VCaP (cell line): ENCODE data around the gene UQCC2.
A peak's percentile ranks its signal among the peaks of the same experiment; 100 is the strongest.

Experiments
- H3K27ac ChIP-seq: fragments of 450-650 bp; 2 replicates; pipeline ENCODE4 v1.5.1; 2017
- TF ChIP-seq, protein P1 (sequence below): fragments of 450-650 bp; conservative IDR thresholded peaks from 2 replicates; pipeline ENCODE4 v1.5.1; 2017; ENCODE audit warnings: mild to moderate bottlenecking, moderate library complexity

The UQCC2 gene

DNA sequence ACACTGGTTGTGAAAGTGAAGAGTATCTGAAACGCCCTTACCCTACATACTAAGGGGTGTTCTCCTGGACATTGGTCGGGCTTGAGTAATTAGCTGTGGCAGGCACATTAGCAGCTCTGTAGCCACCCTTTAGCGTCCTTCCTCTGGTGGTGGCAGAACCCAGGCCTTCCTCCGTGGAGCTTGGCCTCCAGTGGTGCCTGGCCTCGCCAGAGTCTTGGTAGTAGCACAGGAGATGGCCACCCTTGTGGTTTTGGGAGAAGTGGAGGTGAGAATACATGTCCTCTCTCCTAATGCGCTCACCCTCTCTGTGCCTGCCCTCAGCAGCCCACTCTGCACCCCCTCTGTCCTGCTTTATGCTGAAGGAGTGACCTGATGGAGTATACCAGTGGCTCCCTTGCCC lies 17.6 kb upstream of the UQCC2 start:
- peak overlapping the region; percentile 98 for H3K27ac ChIP-seq
- TF ChIP-seq, protein P1, sequence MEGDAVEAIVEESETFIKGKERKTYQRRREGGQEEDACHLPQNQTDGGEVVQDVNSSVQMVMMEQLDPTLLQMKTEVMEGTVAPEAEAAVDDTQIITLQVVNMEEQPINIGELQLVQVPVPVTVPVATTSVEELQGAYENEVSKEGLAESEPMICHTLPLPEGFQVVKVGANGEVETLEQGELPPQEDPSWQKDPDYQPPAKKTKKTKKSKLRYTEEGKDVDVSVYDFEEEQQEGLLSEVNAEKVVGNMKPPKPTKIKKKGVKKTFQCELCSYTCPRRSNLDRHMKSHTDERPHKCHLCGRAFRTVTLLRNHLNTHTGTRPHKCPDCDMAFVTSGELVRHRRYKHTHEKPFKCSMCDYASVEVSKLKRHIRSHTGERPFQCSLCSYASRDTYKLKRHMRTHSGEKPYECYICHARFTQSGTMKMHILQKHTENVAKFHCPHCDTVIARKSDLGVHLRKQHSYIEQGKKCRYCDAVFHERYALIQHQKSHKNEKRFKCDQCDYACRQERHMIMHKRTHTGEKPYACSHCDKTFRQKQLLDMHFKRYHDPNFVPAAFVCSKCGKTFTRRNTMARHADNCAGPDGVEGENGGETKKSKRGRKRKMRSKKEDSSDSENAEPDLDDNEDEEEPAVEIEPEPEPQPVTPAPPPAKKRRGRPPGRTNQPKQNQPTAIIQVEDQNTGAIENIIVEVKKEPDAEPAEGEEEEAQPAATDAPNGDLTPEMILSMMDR = no peak

DNA sequence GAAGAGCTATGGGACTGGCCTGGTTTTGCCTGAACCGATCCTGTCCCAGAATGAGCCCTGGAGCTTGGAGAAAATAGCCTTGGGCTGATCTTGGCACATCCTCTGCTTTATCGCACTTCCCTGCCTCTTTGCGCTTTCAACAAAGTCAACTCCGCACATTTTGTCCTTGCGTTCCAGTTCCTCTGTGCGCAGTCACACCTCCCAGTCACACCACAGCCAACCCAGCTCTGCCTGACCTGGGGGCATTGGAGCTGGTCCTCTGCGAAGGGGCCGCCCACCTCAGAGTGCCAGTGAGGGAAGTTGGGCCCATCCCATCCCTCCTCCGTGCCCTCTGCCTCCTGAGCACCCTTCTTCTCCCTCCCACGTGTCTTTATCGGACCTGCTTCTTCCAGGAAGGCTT lies 16.9 kb upstream of the UQCC2 start:
- TF ChIP-seq, protein P1 = no peak
- H3K27ac ChIP-seq = peak overlapping the region; percentile 98; the same call in 1 of the 2 replicates

DNA sequence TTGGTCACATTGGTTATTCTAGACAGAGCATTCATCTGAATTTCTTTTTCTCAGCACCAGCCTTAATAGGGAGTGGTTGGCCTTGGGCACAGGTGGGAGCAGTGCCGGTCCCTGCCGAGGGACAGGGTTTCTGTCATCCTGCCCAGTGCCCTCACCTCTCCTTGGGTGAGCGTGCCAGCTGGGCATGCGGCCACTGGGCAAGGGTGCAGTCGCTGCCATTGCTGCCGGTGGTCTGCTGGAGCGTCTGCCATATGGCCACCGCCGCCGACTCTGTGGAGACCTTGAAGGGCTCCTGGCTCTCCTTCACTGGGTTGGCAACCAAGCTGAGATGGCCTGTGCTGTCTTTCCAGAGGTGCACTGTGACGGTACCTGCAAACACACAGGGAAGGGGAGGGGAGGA lies 16.4 kb upstream of the UQCC2 start:
- TF ChIP-seq, protein P1 = no peak
- peak overlapping the region; percentile 98; the same call in 1 of the 2 replicates for H3K27ac ChIP-seq

DNA sequence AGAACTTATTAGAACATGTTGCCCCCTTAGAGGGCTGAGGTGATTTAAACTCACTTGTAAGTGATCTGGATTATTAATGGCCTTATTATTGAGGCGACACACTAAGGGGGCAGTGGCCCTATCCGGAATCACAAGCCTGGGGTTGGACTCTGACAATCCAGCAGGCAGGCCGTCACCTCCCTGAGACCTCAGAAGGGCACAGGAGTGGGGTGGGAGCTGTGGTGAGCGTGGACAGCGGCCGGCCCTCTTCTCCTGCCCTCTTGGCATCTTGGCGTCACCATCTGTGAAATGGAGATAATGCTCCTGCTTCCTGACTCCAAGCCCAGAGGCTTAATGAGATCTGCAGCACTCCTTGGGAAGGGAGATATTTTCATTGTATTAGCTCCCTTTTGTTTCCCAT lies 15.6 kb upstream of the UQCC2 start:
- TF ChIP-seq, protein P1 = no peak
- H3K27ac ChIP-seq = peak overlapping the region; percentile 98; the same call in 1 of the 2 replicates

DNA sequence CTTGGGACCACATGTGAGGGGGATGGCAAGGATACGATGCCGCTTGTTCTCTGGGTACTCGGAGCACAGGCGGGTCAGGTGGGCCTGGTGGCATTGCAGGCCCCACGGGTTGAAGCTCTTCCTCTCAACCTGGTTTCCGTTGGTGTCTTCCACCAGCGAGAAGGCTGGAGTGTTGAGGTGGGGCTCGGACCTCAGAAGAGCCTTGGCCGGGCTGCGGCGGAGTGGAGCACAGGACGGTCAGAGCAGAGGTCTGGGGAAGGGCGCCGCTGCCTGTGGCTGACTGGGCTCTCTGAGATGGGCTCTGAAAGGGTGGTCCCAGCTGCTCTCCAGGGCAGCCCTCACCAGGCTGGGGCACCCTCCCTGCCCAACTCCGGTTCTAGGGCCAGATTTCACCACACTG lies 15.2 kb upstream of the UQCC2 start:
- H3K27ac ChIP-seq = peak overlapping the region; percentile 98; the same call in 1 of the 2 replicates
- TF ChIP-seq, protein P1 = no peak

DNA sequence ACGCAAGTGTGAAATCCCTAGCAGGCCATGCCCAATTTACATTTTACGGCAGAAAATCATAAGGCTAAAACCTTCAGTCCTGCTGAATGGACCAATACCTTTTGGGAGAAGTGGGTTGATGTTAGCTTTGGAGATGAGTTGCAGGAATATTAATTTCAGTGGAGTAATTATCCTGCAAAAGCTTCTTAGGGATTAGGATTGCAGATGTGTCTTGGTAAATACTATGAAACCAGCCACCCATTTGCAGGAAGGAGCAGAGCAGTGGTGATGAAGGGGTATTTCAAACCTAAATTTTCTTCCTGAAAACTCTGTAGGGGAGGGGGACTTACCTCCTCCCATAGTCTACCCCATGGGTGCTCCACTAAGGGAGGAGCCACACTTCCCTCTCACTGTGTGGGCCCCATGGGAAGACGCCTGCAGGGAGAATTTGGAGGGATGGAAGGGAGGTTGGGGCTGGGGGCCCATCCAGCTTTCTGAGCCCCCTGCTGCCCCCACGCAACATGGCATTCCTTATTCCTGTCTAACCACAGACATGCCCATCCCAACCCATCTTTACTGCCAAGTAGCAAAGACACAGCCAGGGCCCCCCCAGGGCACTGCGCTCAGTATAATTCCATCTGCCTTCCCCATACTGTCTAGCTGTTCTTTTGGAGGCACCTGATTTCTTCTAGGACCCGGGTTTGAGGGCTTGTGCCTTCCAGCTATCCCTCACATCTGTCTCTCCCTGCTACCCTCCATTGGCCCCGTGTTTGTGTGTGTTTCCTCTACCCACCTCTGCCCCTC lies 14.6 kb upstream of the UQCC2 start:
- peak overlapping the region; percentile 98; the same call in 1 of the 2 replicates for H3K27ac ChIP-seq
- TF ChIP-seq, protein P1 = no peak

DNA sequence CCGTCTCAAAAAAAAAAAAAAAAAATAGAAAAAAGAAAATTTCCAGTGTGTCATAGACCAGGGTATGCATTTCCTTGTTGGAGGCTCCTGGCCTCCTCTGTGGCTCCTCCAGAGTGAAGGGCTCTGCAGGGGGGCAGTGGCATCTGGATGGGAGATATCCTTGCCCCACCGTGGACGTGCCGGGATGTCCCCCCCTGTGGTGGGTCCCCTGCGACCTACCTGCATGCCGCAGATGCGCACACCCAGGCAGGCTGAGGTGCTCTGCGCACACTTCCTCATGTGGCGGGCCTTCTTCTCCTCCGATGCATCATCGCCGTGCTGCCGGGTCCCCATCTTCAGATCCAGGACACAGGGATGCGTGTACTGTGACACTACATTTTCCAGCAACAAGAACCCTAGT lies 13.7 kb upstream of the UQCC2 start:
- TF ChIP-seq, protein P1 = no peak
- H3K27ac ChIP-seq = peak overlapping the region; percentile 98; the same call in 1 of the 2 replicates
